Panc1 (cell line): Measurements from ENCODE around the gene MTMR2.

Source experiments
- POLR2AphosphoS5 ChIP-seq: IDR thresholded peaks from 2 replicates; pipeline ENCODE4 v1.6.1; 2012; ENCODE audit warnings: mild to moderate bottlenecking, low read depth, low read length, moderate library complexity
- TCF7L2 ChIP-seq: IDR thresholded peaks from 2 replicates; pipeline ENCODE4 v1.6.1; 2011; ENCODE audit warnings: mild to moderate bottlenecking, low read depth, low read length, inconsistent platforms
- TF ChIP-seq, protein P1 (sequence below): fragments of 450-650 bp; IDR thresholded peaks from 2 replicates; pipeline ENCODE4 v1.5.1; 2017; ENCODE audit warnings: mild to moderate bottlenecking

- TF ChIP-seq, protein P1, sequence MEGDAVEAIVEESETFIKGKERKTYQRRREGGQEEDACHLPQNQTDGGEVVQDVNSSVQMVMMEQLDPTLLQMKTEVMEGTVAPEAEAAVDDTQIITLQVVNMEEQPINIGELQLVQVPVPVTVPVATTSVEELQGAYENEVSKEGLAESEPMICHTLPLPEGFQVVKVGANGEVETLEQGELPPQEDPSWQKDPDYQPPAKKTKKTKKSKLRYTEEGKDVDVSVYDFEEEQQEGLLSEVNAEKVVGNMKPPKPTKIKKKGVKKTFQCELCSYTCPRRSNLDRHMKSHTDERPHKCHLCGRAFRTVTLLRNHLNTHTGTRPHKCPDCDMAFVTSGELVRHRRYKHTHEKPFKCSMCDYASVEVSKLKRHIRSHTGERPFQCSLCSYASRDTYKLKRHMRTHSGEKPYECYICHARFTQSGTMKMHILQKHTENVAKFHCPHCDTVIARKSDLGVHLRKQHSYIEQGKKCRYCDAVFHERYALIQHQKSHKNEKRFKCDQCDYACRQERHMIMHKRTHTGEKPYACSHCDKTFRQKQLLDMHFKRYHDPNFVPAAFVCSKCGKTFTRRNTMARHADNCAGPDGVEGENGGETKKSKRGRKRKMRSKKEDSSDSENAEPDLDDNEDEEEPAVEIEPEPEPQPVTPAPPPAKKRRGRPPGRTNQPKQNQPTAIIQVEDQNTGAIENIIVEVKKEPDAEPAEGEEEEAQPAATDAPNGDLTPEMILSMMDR: no peak
- TF ChIP-seq TCF7L2 (no peak), POLR2AphosphoS5 (no peak)
These were observed 19.8 kb downstream of the MTMR2 start for GRCh38 chr11:95904009-95904650.
